ENCODE measurements around the gene PCED1A. TPM values are rescaled to one million over a fixed set of nuclear protein-coding genes. Genes with fewer than 3 reads are reported as not detected.

Gene PCED1A
- total and polyA plus RNA-seq, 9 of the 15 experiments (the other 6 are each of a cell fraction or from before 2014, with no cell fraction given): 1.5 to 11.5 (median 5.9) TPM

- TF ChIP-seq CLOCK (CRISPR knock-in tag; IDR thresholded peaks at IDR 0.05; ENCODE audit: borderline replicate concordance) (no peak), NELFE (IDR thresholded peaks at IDR 0.05; ENCODE audit: insufficient read depth, insufficient read length) (no peak), SMARCA4 (IDR thresholded peaks at IDR 0.05) (no peak), ZNF239 (CRISPR knock-in tag; IDR thresholded peaks at IDR 0.05) (no peak), MAFK (IDR thresholded peaks at IDR 0.05; ENCODE audit: low read length) (no peak), ZNF778 (CRISPR knock-in tag; IDR thresholded peaks at IDR 0.05) (no peak)
- TF ChIP-seq, protein P1, sequence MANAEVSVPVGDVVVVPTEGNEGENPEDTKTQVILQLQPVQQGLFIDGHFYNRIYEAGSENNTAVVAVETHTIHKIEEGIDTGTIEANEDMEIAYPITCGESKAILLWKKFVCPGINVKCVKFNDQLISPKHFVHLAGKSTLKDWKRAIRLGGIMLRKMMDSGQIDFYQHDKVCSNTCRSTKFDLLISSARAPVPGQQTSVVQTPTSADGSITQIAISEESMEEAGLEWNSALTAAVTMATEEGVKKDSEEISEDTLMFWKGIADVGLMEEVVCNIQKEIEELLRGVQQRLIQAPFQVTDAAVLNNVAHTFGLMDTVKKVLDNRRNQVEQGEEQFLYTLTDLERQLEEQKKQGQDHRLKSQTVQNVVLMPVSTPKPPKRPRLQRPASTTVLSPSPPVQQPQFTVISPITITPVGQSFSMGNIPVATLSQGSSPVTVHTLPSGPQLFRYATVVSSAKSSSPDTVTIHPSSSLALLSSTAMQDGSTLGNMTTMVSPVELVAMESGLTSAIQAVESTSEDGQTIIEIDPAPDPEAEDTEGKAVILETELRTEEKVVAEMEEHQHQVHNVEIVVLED (CRISPR knock-in tag; IDR thresholded peaks at IDR 0.05): no peak
- TF ChIP-seq, protein P2, sequence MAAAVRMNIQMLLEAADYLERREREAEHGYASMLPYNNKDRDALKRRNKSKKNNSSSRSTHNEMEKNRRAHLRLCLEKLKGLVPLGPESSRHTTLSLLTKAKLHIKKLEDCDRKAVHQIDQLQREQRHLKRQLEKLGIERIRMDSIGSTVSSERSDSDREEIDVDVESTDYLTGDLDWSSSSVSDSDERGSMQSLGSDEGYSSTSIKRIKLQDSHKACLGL (CRISPR knock-in tag; IDR thresholded peaks at IDR 0.05; ENCODE audit: borderline replicate concordance, poor library complexity, severe bottlenecking): no peak
These were observed 26.4 kb downstream of the PCED1A start (continued) for GRCh38 chr20:2814076-2814475.
